ENCODE measurements around the gene ZFX.
A peak's percentile ranks its signal among the peaks of the same experiment; 100 is the strongest.
"Not testable (repeated sequence)": the region's sequence is repeated elsewhere in the genome, so short reads cannot be mapped to it uniquely, and the experiment has no call there.

The ZFX gene

DNA sequence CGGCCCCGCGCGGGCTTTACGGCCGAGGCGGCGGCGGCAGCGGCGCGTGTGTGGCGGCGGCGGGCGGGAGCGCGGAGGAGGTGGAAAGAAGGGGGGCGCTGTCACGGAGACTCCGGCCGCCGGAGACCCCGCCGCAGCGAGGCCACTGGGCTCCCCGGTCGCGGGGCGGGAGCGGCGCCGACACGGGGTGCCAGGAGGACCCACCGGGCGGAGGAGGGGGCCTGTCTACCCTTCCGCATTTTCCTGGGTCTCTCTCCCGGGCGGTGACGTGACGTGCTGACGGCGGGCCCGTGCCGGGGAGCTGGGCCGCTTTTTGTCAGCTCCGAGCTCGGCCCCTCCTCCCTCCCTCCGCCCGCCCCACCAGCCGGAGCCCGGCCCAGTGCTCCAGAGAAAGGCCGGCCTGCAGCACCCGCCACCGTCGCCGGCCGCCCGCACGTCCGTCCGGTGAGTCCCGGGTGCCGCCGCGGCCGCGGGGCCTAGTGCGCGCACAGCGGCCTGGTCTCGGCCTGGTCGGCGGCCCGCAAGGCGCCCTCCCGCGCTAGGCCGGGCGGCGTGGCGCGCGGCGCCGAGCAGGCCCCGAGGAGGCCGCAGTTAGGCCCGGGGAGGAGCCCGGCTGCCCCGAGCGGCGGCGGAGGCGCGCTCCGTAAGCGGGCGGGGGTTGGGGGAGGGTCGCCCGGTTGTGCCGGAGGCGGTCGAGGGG lies at the start of gene ZFX:
Gene ZFX, plus strand, starts transcription at position 379 of the 700 bp plus-strand sequence. CDS start 23,014 bp downstream, outside the sequence.
- peak; percentile 71 for DNase-seq

DNA sequence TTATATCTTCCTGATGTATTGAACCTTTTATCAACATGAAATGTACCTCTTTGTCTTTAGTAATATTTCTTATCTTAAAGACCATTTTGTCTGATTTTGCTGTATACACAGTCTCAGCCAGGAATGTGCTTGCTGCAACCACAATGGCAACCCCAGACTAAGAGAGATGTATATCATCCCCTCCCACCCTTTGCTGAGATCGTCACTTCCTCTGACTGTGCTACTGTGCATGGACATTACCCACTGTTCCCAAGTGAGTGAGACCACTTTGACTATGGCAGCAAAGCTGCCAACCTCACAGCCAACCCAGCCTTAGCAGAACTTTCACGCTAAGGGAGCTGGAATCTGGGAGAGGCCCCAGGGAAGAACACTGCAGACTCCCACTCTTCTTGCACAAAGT lies 48.8 kb upstream of the ZFX start:
- no peak for DNase-seq

DNA sequence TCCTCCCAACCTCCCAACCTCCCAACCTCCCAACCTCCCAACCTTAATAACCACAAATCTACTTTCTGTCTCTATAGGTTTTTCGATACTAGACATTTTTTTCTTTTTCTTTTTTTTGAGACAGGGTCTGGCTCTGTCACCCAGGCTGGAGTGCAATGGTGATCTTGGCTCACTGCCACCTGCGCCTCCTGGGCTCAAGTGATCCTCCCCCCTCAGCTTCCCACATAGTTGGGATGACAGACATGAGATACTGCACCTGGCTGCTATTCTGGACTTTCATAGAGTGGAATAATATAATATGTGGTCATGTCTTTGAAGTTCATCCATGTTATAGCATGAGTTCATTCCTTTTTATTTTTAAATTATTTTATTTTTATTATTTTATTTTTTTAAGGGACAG lies 39.5 kb upstream of the ZFX start:
- DNase-seq = no peak

DNA sequence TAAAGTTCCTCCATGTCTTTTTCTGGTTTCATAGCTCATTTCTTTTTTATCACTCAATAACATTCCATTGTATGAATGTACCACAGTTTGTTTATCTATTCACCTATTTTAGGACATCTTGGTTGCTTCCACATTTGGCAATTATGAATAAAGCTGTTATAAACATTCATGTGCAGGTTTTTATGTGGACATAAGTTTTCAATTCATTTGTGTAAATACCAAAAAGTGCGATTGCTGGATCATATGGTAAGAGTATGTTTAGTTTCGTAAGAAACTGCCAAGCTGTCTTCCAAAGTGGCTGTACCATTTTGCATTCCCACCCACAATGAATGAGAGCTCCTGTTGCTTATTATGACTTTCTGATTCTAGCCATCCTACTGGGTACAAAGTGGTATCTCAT lies 36.3 kb upstream of the ZFX start:
- no peak for DNase-seq

DNA sequence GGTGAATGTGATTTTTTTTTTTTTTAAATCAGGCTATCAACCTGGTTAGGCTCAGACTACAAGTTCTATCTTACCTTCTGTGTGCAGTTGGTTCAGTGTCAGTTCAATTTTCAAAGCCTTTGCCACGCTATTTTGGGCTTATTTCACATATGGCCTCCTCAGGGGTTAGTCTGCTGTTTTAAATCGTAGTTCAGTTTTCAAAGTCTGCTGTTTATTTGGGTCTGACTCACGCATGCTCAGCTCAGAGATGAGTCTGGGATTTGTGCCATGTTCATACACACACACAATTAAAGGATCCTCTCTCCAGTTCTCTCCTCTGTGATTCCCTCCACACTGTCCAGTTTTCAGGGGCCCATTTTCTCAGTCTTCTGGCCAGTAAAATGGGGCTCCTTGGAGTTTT lies 32.3 kb upstream of the ZFX start:
- no peak for DNase-seq

DNA sequence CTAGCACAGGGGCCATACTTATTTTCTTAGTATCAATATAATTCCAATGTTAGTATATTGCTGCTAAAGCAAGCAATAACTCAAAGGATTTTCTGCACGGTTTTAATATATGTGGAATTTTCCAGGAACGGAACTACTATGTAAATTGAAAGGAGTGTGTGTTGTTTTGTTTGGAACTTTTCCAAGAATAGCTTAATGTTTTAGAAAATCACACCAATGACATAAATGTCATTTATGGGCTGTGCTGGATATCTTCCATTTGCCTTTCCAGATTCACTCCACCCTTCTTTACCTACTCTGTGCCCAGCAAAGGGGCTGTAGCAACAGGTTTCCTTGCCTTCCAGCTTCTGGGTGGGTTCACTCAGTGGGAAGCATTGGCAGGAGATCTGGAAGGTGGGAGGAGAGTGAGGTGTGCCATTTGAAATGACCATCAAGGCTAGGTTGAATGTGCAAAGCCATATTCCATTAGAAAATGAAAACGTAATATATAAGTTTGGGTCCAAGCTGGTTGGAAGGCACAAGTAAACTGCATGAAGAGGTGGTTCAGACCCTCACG lies 25.2 kb upstream of the ZFX start:
- DNase-seq = no peak

DNA sequence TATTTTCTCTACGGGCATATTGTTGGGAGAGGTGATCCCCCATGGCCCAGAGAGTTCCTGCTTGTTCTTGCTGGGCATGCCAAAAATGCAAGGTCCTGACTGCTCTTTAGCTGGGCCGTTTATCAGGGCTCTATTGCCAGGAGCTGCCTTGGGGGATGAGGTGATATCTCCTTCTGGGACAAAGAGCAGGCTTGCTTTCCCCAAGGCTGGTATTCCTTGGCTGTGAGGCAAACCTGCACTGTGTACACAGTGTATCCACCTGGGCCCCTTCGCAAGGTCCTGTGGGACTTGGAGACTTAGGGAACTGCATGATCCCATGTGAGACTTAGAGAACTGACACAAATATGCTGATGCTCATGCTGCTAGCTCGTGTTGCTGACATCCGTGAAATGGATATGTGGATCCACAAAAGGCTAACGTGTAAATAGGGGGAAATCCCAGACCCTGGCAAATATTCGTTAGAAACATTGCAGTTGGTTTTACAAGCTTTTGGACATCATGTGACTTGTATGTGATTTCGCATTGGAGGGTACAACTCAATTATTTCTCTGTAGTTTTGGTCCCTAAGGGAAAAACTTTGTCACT lies 24.4 kb upstream of the ZFX start:
- DNase-seq = no peak

DNA sequence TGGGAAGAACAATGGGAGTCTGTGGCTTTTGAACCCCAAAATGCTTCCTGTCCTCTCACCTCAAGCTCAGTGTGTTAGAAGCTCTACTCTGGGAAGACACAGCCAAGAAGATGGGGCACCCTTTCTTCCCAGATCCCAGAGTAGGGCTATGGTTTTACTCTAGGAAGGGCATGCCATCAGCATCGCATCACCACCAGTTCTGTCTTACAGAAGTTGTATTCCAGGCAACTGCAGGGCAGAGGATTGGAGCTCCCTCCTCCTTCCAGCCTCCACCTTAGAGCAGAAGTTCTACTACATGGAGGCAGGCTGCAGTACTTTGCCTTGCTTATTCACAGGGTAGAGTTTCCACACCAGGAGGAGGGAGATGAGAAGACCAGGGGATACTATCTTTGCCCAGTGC lies 18.1 kb upstream of the ZFX start:
- no peak for DNase-seq

DNA sequence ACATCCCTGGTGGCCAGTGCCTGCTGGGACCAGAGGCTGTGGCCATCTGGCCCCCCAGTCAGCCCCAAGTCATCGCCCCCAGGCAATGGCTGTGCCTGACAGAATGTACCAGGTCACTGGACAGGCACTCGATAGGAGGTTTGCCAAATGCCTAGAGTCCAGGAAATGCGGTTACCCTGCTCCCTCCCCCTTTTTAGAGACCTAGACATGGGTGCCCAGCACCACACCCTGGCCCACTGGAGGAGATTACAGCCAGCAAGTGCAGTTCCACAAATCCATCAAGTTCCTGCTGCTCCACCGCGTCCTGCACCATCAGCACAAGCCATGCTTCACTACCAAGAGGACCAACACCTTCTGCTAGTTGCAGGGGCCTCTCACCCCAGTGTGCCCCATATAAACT lies 16.2 kb upstream of the ZFX start:
- DNase-seq = no peak

DNA sequence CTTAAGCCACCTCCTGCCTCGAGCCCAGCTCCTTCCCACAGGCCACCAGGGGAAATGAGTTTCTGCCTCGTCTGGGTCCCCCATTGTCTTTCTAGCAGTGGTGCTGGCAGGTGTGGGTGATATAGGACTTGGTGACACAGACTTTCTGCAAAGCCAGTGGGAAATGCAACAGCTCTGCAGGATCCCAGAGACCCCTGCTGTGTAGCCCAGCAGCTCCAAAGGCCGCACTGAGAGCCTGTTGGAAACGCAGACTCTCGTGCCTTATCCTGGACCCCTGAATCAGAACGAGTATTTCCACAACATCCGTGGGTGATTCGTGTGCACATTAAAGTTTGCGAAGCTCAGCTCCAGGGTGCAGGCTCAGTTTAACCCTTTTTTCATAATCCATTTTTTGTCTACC lies 13.8 kb upstream of the ZFX start:
- not testable (repeated sequence) for DNase-seq

DNA sequence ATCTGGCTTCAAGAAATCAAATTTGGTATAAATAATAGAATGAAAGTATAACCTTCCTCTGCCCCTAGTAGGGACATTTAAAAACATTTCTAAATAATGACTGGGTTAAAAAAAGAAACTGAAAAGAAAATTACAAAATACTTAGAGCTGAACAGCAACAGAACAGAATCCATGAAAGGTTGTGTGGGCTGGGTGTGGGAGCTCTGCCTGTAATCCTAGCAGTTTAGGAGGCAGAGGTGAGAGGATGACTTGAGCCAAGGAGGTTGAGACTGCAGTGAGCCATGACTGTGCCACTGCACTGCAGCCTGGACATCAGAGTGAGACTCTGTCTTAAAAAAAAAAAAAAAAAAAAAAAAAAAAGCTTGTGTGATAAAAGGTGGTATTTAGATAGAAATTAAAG lies 12.3 kb upstream of the ZFX start:
- DNase-seq = no peak

DNA sequence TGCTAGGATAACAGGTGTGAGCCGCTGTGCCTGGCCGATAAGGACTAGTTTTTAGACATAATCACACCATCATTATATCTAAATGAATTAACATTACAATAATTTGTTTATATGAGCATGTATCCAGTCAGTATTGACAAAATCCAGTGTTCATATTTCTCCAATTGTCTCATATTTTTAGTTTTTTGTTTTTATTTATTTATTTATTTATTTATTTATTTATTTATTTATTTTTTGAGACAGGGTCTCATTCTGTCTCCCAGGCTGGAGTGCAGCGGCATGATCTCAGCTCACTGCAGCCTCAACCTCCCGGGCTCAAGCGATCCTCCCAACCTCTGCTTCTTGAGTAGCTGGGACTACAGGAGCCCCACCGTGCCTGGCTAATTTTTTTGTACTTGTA lies 5.5 kb upstream of the ZFX start:
- not testable (repeated sequence) for DNase-seq

DNA sequence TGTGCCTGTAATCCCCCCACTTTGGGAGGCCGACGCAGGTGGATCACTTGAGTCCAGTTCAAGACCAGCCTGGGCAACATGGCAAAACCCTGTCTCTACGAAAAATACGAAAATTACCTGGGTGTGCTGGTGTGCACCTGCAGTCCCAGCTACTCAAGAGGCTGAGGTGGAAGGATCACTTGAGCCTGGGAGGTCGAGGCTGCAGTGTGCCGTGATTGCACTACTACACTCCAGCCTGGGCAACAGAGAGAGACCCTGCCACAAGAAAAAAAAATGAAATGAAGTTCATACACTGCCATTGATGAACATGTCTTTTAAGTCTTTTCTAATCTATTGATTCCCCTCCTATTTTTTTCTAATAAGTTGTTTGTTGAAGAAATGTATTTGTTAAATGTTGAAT lies 5.0 kb upstream of the ZFX start:
- DNase-seq = no peak

DNA sequence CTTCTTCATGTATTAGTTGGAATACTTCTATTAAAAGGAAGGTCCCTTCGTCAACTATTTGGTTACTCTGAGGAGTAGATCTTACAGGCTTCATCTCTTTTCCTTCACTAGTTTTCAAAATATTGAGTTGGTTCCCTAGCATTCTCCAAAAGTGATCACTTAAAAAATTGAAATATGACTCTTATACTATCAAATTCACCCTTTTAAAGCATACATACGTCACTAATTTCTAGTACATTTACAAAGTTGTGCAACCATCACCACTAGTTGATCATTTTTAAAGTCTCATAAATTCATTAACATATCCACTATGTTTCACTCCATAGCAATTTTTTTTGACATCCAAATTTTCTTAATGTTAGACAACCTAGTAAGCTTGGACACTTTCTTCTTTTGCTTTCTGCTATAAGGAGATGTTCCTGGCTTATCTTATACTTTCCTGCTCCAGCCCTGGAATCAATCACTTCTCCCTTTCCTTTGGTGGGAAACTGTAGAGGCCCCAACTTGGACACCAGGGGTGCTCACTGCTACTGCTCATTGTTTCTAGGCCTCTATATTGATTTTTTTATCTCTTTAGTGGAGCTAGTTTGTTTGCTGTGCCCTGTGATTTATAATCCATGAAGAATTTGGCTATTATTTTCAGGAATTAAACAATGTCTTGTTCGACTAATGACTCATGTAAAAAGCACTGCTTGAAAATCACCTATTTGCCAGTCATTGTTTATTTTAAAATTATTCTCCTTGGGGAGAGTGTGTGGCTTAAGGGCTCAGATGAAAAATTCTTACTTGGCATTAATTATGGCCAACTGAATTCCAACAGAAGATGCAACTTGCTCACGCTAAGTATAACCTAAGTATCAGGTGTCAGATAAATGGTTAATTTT lies 4.0 kb upstream of the ZFX start:
- DNase-seq = no peak

DNA sequence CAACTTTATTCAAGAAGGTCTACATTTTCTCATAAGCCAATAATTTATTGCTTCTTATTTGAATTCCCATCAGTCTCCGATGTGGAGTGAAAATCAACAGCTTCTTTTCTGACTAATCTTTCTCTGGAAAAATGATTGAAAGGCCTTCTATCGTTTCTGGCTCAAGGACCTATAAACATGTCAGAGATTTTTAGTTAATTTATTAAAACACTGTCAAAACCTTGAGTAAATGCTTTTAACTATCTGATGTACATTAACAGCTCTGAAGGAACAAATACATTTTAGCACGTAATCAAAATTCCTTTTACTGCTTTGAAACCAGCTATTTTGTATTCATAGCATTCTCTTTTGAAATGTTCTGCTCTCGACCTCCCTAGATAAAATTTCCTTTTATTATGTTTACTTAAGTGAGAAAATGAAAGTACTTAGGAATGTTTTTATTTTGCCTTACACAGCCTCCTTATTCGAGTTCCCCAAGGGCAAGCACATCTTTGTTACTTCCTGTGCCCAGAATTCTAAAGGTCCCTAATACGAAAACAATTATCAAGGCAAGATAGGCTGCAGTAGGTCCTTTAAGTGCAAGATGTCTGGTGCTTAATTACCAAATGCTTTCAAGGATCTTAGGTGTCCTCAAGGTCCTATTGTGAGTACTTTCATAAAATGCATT lies 3.1 kb upstream of the ZFX start:
- no peak for DNase-seq

DNA sequence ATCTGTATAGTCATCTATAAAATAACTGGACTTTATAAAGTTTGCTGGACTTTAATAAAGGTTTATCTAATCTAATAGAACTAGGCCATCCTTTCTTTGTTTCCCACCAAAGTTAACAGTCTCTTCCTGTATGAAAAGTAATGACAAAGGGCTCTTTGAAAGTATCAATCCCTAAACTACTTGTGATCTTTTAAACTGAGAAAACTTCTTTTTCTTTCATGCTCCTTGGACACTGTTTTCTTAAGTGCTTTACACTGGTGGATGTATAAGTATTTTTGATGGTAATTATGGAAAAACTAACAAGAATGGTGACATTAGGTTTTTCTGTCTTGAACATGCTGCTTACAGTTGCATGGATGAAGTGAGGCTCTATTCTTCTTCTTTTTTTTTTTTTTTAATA lies 2.4 kb upstream of the ZFX start:
- no peak for DNase-seq

DNA sequence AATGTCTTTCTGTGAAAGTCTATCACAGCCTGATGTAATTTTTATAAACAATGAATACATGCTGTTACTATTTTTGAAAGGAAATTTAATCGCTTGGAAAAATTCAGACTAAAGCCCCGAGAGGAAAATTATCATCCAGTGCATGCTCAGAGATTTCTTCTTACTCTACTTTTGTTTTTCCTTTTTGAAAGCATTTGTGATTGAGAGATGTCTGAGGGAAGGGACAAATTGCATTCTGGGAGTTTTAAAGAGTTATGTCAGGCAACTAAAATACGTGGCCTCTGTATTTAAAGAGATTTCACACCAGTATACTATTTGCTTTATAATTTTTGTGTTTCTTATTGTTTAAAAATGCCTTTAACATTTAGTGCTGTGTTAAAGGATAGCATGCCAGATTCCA lies 1.4 kb upstream of the ZFX start:
- no peak for DNase-seq

DNA sequence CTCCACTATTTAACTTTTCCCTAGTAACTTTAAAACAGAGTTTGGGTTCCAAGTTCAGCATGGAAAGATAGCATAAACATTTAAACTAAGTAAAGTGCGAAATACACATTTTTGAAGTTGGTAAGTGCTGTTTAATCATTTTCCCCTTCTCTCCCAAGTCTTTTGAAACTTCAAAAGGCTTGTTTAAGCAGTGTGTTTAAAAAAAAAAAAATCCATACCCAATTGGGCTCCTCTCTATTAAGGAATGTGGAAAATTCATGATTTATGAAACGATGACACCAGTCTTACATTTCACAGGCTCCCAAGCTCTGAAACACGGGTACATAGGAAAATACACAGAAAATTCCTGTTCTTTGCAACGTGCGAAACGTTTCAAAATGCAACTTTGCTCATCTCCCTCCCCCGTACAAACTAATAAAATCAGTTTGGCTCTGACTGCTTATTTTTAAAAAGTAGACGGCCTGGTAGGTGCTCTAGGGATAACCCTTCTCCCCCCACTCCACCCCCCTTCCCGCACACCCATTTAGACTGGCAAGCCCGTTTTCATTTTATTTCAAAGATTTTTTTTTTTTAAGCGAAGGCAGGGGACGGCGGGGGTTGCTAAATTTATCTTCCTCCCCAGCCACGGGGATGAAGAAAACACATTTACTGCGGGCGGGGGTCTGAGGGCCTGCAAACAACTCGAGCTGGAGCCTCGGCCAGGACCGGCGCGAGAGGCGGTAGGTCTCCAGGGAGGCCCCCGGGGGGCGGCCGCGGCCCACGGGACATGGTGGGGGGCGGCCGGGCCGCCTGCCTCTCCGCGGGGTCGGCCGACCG lies 786 bp upstream of the ZFX start:
- DNase-seq = peak; percentile 47

DNA sequence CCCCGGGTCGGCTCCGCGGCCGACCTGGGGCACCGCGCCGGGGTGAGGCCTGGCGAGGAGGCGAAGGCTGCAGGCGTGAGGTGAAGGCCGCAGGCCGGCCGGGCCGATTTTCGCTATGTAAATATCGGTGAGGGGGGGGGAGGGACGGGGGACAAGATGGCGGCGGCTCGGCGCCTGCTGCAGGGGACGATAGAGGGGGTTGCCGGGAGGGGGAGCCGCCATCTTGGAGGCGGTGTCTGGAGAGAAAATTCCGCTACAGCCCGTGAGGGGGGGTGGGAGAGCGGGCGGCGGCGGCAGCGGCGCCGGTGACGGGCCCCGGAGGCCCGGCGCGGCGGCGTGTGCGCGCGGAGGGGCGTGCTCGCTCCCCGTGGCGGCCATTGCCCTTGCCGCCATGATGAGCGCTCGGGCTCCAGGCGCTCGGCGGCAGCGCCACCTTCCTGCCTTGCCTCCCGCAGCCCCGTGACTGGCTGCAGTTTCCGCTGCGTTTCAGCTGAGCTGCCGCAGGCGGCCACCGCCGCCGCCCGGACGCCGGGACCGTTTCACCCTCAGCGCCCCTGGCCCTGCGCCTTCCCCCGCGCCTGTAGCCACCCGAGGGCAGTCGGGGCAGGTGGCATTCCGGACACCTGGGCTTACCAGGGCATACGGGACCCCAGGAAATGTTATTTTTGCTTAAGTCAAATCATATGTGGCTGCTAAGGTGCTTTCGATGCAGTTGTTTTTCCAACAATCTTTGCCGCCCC lies 692 bp downstream of the ZFX start:
- DNase-seq = peak; percentile 89

DNA sequence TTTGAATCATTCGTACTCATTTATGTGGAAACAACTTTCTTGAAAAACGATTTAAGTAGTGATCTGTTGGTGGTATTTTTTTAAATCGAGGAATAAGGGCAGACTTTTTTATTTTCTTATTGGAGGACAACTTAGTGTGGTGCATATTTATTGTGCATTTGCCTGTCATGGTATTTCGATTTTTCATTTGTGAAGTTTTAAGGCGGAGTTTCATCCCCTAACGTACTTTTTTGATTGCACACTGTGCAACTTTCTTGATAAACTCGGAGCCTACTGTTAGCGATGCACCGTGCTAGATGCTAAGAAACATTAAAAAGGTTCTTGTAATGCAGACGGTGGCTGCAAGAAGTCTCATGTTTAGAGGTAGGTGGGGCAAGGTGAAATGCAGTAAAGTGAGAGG lies 1.4 kb downstream of the ZFX start:
- DNase-seq = no peak

DNA sequence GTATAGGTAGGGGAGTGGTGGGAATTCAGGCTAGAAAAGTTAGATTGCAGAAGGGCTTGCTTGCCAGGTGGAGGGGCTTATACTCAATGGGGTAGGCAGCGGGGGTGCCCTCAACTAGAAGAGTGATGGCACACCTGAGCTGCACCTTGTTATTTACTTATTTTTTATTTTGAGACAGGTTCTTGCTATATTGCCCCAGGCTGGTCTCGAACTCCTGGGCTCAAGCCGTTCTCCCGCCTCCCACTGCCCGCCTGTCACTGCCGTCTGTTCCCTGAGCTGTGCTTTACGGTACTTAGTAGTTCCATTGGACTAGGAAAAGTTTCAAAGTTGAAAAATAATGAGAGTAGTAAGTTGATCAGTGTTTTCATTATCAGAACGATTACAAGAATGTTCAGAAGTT lies 2.0 kb downstream of the ZFX start:
- no peak for DNase-seq
